Muscle layer of colon (tissue), 2 donors: ENCODE data around the gene TMPRSS11D.

Experiments used
- H3K27ac ChIP-seq: one replicate; pipeline ENCODE4 v1.7.0; 2013; ENCODE audit warnings: low read depth, mild to moderate bottlenecking, low read length, moderate library complexity
- H3K27me3 ChIP-seq, 2 donors: one replicate each; pipeline ENCODE4 v1.7.0; 2013; ENCODE audit warnings: low read length in 2 of 2, mild to moderate bottlenecking in 2 of 2; ENCODE audit not compliant: insufficient read depth in 2 of 2, control insufficient read depth in 1 of 2
- H3K36me3 ChIP-seq: one replicate; pipeline ENCODE4 v1.7.0; 2013; ENCODE audit warnings: mild to moderate bottlenecking, low read length; ENCODE audit not compliant: insufficient read depth
- H3K4me1 ChIP-seq: one replicate; pipeline ENCODE4 v1.7.0; 2013; ENCODE audit warnings: mild to moderate bottlenecking, low read length; ENCODE audit not compliant: insufficient read depth
- H3K4me3 ChIP-seq, 2 donors: one replicate each; pipeline ENCODE4 v1.7.0; 2013; ENCODE audit warnings: low read length in 2 of 2, low read depth in 1 of 2, mild to moderate bottlenecking in 1 of 2, moderate library complexity in 1 of 2
- H3K9ac ChIP-seq: one replicate; pipeline ENCODE4 v1.7.0; 2013; ENCODE audit warnings: low read length
- H3K9me3 ChIP-seq: one replicate; pipeline ENCODE4 v1.7.0; 2013; ENCODE audit warnings: mild to moderate bottlenecking, low read length
- donor health status: abdominal sarcoma.
- donor health status: Adenocarcinoma of cecum.

TMPRSS11D gene

DNA sequence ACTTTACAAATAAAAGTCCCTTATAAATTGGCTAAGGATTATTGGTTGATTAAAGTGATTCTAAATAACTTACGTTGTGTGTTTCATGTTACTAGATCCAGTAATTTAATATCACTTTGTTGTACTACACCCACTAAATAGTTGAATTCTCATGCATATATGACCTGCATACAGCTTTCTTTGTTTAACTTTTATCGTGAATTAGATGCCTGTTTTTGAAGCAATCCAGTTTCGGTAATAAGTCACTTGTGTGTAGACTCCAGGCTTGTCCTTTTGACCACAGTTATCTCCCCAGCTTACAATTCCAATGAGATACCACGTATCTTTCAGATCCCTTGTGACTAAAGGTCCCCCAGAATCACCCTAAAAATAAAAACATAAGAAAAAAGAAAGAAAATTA is 27.3 kb upstream of the TMPRSS11D start:
- H3K9me3 ChIP-seq: no peaks in the 10 kb centered on the region
- H3K27ac ChIP-seq: no peak overlapping the region

GRCh38 chr4:67910585-67910905 is 26.7 kb upstream of the TMPRSS11D start:
- H3K27ac ChIP-seq: no peak overlapping the region
- H3K9ac ChIP-seq: no peak overlapping the region
- H3K9me3 ChIP-seq: no peaks in the 10 kb centered on the region
- H3K4me1 ChIP-seq: no peaks in the 10 kb centered on the region
- no peaks in the 10 kb centered on the region for H3K27me3 ChIP-seq
- H3K4me3 ChIP-seq: no peak overlapping the region
- no peaks in the 10 kb centered on the region for H3K36me3 ChIP-seq

More for the DNA sequence above, 27.3 kb upstream of the TMPRSS11D start:
- no peaks in the 10 kb centered on the region for H3K36me3 ChIP-seq
- no peaks in the 10 kb centered on the region for H3K4me1 ChIP-seq
- no peak overlapping the region for H3K9ac ChIP-seq
- no peaks in the 10 kb centered on the region for H3K27me3 ChIP-seq
- no peak overlapping the region for H3K4me3 ChIP-seq

DNA sequence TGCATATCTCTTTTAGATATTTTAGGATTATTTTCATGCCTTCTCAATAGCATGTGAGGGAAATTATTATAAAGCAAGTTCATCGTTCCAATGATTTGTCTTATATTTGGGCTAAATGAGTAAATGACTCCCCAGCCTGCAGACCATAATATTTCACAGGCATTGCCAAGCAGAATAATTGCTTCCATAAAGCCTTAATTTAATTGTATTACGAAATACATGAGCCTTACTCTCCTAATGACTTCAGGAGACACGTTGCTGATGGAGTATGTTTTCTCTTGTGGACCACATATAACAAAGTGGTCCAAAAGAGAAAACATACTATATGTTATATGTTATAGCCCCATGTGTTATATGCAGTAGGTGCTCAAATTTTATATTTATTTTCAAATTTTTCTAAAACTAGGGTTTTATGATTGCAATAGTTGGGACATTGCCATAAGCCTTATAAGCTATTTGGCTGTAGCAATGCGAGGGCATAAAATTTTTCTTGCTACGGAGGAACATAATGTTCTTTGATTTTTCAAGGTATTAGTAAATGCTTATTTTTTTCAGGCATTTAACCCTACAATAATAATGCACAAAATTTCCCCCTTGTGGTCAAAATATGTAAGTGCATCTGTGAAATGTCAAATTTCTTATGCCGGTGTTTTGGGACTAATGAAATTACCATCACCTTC is 26.2 kb upstream of the TMPRSS11D start:
- Histone ChIP-seq H3K4me1 (no peaks in the 10 kb centered on the region), H3K4me3 (no peak overlapping the region), H3K9ac (no peak overlapping the region), H3K9me3 (no peaks in the 10 kb centered on the region), H3K36me3 (no peaks in the 10 kb centered on the region), H3K27me3 (no peaks in the 10 kb centered on the region), H3K27ac (no peak overlapping the region)

- Histone ChIP-seq H3K36me3 (no peaks in the 10 kb centered on the region), H3K4me3 (no peak overlapping the region), H3K9ac (no peak overlapping the region), H3K27me3 (no peaks in the 10 kb centered on the region), H3K27ac (no peak overlapping the region), H3K4me1 (no peaks in the 10 kb centered on the region), H3K9me3 (no peaks in the 10 kb centered on the region)
Observed at GRCh38 chr4:67907650-67908049, 23.8 kb upstream of the TMPRSS11D start.

DNA sequence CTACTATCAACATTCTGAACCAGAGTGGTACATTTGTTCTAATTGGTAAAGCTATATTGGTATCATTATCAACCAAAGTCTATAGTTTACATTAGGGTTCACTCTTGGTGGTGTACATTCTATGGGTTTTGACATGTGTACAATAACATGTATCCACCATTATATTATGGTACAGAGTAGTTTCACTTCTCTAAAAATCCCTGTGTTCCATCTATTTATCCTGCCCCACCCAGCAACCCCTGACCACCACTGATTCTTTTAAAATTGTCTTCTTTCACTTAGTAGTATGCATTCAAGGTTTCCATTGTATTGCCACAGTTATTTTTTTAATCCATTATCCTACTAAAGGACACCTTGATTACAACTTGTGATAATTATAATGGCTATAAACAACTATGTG is 15.3 kb upstream of the TMPRSS11D start:
- Histone ChIP-seq H3K27me3 (no peaks in the 10 kb centered on the region), H3K9me3 (no peaks in the 10 kb centered on the region), H3K9ac (no peak overlapping the region), H3K4me1 (no peaks in the 10 kb centered on the region), H3K36me3 (no peaks in the 10 kb centered on the region), H3K27ac (no peak overlapping the region), H3K4me3 (no peak overlapping the region)

- H3K9ac ChIP-seq: no peak overlapping the region
- H3K36me3 ChIP-seq: no peaks in the 10 kb centered on the region
- H3K27ac ChIP-seq: no peak overlapping the region
- no peaks in the 10 kb centered on the region for H3K9me3 ChIP-seq
- H3K27me3 ChIP-seq: no peaks in the 10 kb centered on the region
- H3K4me1 ChIP-seq: no peaks in the 10 kb centered on the region
- H3K4me3 ChIP-seq: no peak overlapping the region
Observed at GRCh38 chr4:67897686-67898085, 13.9 kb upstream of the TMPRSS11D start.

- H3K4me1 ChIP-seq: no peaks in the 10 kb centered on the region
- H3K9me3 ChIP-seq: no peaks in the 10 kb centered on the region
- no peaks in the 10 kb centered on the region for H3K27me3 ChIP-seq
- no peak overlapping the region for H3K27ac ChIP-seq
- no peak overlapping the region for H3K4me3 ChIP-seq
- no peak overlapping the region for H3K9ac ChIP-seq
- H3K36me3 ChIP-seq: no peaks in the 10 kb centered on the region
Observed at GRCh38 chr4:67896421-67897065, 12.7 kb upstream of the TMPRSS11D start.

GRCh38 chr4:67894659-67895058 is 10.9 kb upstream of the TMPRSS11D start:
- H3K4me3 ChIP-seq: no peak overlapping the region
- H3K27me3 ChIP-seq: no peaks in the 10 kb centered on the region
- H3K27ac ChIP-seq: no peak overlapping the region
- no peaks in the 10 kb centered on the region for H3K9me3 ChIP-seq
- H3K36me3 ChIP-seq: no peaks in the 10 kb centered on the region
- no peaks in the 10 kb centered on the region for H3K4me1 ChIP-seq
- no peak overlapping the region for H3K9ac ChIP-seq

DNA sequence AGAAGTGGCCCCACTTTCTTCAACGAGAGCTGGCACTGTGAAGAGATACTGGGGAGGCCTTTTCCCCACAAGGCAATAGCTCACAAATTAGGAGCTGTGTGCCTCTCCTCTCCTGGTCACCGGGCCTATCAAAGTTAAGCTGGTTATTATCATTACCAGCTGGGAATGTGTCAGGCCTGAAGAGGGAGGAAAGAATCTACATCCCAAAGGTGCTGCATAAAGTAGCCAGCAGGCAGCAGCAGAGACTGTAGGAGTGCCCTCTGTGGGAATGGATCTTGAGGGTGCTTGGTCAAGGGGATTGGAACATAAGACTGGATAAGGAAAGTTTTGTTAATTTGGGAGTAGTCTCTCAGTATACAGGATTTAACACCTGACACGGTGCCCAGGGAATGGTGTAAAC is 9.1 kb upstream of the TMPRSS11D start:
- no peaks in the 10 kb centered on the region for H3K36me3 ChIP-seq
- no peak overlapping the region for H3K4me3 ChIP-seq
- H3K9me3 ChIP-seq: no peaks in the 10 kb centered on the region
- H3K27me3 ChIP-seq: no peaks in the 10 kb centered on the region
- H3K9ac ChIP-seq: no peak overlapping the region
- no peaks in the 10 kb centered on the region for H3K4me1 ChIP-seq
- H3K27ac ChIP-seq: no peak overlapping the region

GRCh38 chr4:67892253-67892652 is 8.5 kb upstream of the TMPRSS11D start:
- no peaks in the 10 kb centered on the region for H3K4me1 ChIP-seq
- no peaks in the 10 kb centered on the region for H3K9me3 ChIP-seq
- H3K27ac ChIP-seq: no peak overlapping the region

GRCh38 chr4:67891645-67892044 is 7.8 kb upstream of the TMPRSS11D start:
- Histone ChIP-seq H3K4me3 (no peak overlapping the region), H3K27ac (no peak overlapping the region), H3K9ac (no peak overlapping the region), H3K9me3 (no peaks in the 10 kb centered on the region), H3K27me3 (no peaks in the 10 kb centered on the region), H3K4me1 (no peaks in the 10 kb centered on the region), H3K36me3 (no peaks in the 10 kb centered on the region)

More at GRCh38 chr4:67892253-67892652, 8.5 kb upstream of the TMPRSS11D start:
- H3K36me3 ChIP-seq: no peaks in the 10 kb centered on the region
- H3K9ac ChIP-seq: no peak overlapping the region
- H3K4me3 ChIP-seq: no peak overlapping the region
- H3K27me3 ChIP-seq: no peaks in the 10 kb centered on the region

DNA sequence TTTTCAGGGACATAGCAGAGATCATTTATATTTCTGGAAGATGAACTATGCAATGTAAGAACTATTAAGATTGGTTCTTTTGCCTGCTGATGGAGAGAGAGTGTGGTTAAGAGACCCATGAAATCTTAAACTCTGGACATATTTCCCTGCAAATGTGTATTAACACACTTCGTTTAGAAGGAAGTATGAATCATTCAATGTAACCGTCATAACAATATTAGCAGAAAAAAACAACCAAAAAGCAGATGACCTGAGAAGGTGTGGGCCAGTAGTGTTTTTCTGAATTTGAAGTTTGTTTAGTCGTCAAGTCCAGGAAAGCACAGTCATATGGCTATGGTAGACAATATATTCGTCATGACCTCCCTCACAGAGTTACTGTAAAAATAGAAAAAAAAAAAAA is 2.5 kb upstream of the TMPRSS11D start:
- H3K9ac ChIP-seq: no peak overlapping the region
- H3K27ac ChIP-seq: no peak overlapping the region
- no peak overlapping the region for H3K4me3 ChIP-seq
- no peaks in the 10 kb centered on the region for H3K27me3 ChIP-seq
- H3K4me1 ChIP-seq: no peaks in the 10 kb centered on the region
- H3K9me3 ChIP-seq: no peaks in the 10 kb centered on the region
- H3K36me3 ChIP-seq: no peaks in the 10 kb centered on the region
